Measurements from ENCODE around the gene HLA-DQA1. TPM values are rescaled to one million over a fixed set of nuclear protein-coding genes. Genes with fewer than 3 reads are reported as not detected.

HLA-DQA1 gene
- total RNA-seq, 2 experiments from 2014 or later, result 5.9 to 6.9 TPM

GRCh38 chr6:32607988-32608298 is 29.3 kb upstream of the HLA-DQA1 start:
- Mint-ChIP-seq H3K4me3 (no peak overlapping the region), H3K36me3 (ENCODE audit: low read depth) (no peaks in the 10 kb centered on the region), H3K9me3 (no peaks in the 10 kb centered on the region), H3K27me3 (no peaks in the 10 kb centered on the region), H3K27ac (no peak overlapping the region), H3K4me1 (ENCODE audit: low read depth) (peaks cover 11% of the 10 kb centered on the region)
- POLR2A ChIA-PET, result no interaction called here
- DNase-seq (no peak), ATAC-seq (ENCODE audit: poor library complexity) (no peak)
- H3K36me3 ChIP-seq (ENCODE audit: insufficient read depth, low read length), result no peaks in the 10 kb centered on the region
- H3K27me3 ChIP-seq (ENCODE audit: control insufficient read depth in 1 of 2, insufficient read depth in 2 of 2, low read length in 2 of 2), result no peaks in the 10 kb centered on the region
- TF ChIP-seq CTCF (IDR thresholded peaks at IDR 0.05), result no peak
- CTCF ChIA-PET, result no interaction called here
- H3K4me1 ChIP-seq (ENCODE audit: insufficient read depth, low read length), result peaks cover 7% of the 10 kb centered on the region
- H3K4me3 ChIP-seq (ENCODE audit: low read length), result no peak overlapping the region
- intact Hi-C loops (cut with DNase I, micrococcal nuclease), result no loop called here
- H3K27ac ChIP-seq (ENCODE audit: low read depth in 1 of 2, low read length in 2 of 2), result no peak overlapping the region
- H3K9me3 ChIP-seq (ENCODE audit: control insufficient read depth in 1 of 2, insufficient read depth in 1 of 2, low read length in 2 of 2), result no peaks in the 10 kb centered on the region

GRCh38 chr6:32608362-32608761 is 28.8 kb upstream of the HLA-DQA1 start:
- no peak overlapping the region for H3K27ac Mint-ChIP-seq
- POLR2A ChIA-PET, result no interaction called here

GRCh38 chr6:32609391-32609730 is 27.8 kb upstream of the HLA-DQA1 start:
- ATAC-seq (ENCODE audit: poor library complexity), result no peak
- H3K4me3 Mint-ChIP-seq, result no peak overlapping the region
- no peak for TF ChIP-seq CTCF (IDR thresholded peaks at IDR 0.05)
- ChIA-PET POLR2A (no interaction called here), CTCF (interaction anchor here (1.3 kb wide), 1 partner anchor 14 kb away, joined by 5 read pairs; no protein-coding TSS in a partner anchor)
- H3K36me3 ChIP-seq (ENCODE audit: insufficient read depth, low read length), result no peaks in the 10 kb centered on the region
- no peak overlapping the region for H3K4me3 ChIP-seq (ENCODE audit: low read length)
- H3K27ac Mint-ChIP-seq, result no peak overlapping the region
- no peaks in the 10 kb centered on the region for H3K27me3 Mint-ChIP-seq
- H3K27me3 ChIP-seq (ENCODE audit: control insufficient read depth in 1 of 2, insufficient read depth in 2 of 2, low read length in 2 of 2), result no peaks in the 10 kb centered on the region
- peak overlapping the region; percentile 29 to 92 for H3K27ac ChIP-seq (ENCODE audit: low read depth in 1 of 2, low read length in 2 of 2)
- H3K4me1 Mint-ChIP-seq (ENCODE audit: low read depth), result peaks cover 4% of the 10 kb centered on the region
- H3K9me3 Mint-ChIP-seq, result no peaks in the 10 kb centered on the region
- intact Hi-C loops (cut with DNase I, micrococcal nuclease), result no loop called here
- H3K4me1 ChIP-seq (ENCODE audit: insufficient read depth, low read length), result peaks cover 7% of the 10 kb centered on the region
- no peaks in the 10 kb centered on the region for H3K9me3 ChIP-seq (ENCODE audit: control insufficient read depth in 1 of 2, insufficient read depth in 1 of 2, low read length in 2 of 2)
- DNase-seq, result no peak
- H3K36me3 Mint-ChIP-seq (ENCODE audit: low read depth), result no peaks in the 10 kb centered on the region

More at GRCh38 chr6:32608362-32608761, 28.8 kb upstream of the HLA-DQA1 start:
- Histone ChIP-seq H3K36me3 (ENCODE audit: insufficient read depth, low read length) (no peaks in the 10 kb centered on the region), H3K4me1 (ENCODE audit: insufficient read depth, low read length) (peaks cover 7% of the 10 kb centered on the region), H3K4me3 (ENCODE audit: low read length) (no peak overlapping the region), H3K27me3 (ENCODE audit: control insufficient read depth in 1 of 2, insufficient read depth in 2 of 2, low read length in 2 of 2) (no peaks in the 10 kb centered on the region), H3K27ac (ENCODE audit: low read depth in 1 of 2, low read length in 2 of 2) (no peak overlapping the region), H3K9me3 (ENCODE audit: control insufficient read depth in 1 of 2, insufficient read depth in 1 of 2, low read length in 2 of 2) (no peaks in the 10 kb centered on the region)
- DNase-seq (peak in 1 of 14 experiments; percentile 24), ATAC-seq (ENCODE audit: poor library complexity) (no peak)
- Mint-ChIP-seq H3K4me1 (ENCODE audit: low read depth) (peaks cover 11% of the 10 kb centered on the region), H3K9me3 (no peaks in the 10 kb centered on the region), H3K27me3 (no peaks in the 10 kb centered on the region), H3K36me3 (ENCODE audit: low read depth) (no peaks in the 10 kb centered on the region), H3K4me3 (no peak overlapping the region)
- intact Hi-C loops (cut with DNase I, micrococcal nuclease), result no loop called here
- TF ChIP-seq CTCF (IDR thresholded peaks at IDR 0.05), result peak; percentile 13
- CTCF ChIA-PET, result no interaction called here

Data from CD4-positive, alpha-beta T cell (primary cell).